GM12891 (cell line): ENCODE results near the gene TADA1.

Experiments used
- PAX5 ChIP-seq: IDR thresholded peaks from 2 replicates; pipeline ENCODE4 v1.6.1; 2011; ENCODE audit warnings: low read length, moderate library complexity, mild to moderate bottlenecking; ENCODE audit not compliant: insufficient read depth, severe bottlenecking
- POLR2A ChIP-seq: IDR thresholded peaks from 2 replicates; pipeline ENCODE4 v1.6.1; 2011; ENCODE audit warnings: low read depth, low read length, control low read depth
- POLR2AphosphoS5 ChIP-seq: IDR thresholded peaks from 2 replicates; pipeline ENCODE4 v1.6.1; 2011; ENCODE audit warnings: low read depth, low read length, control low read depth
- POU2F2 ChIP-seq: IDR thresholded peaks from 2 replicates; pipeline ENCODE4 v1.6.1; 2011; ENCODE audit warnings: low read depth, mild to moderate bottlenecking, control low read depth, low read length, moderate library complexity
- SPI1 ChIP-seq: IDR thresholded peaks from 2 replicates; pipeline ENCODE4 v1.6.1; 2011; ENCODE audit warnings: low read depth, low read length, control low read depth
- TAF1 ChIP-seq: IDR thresholded peaks from 2 replicates; pipeline ENCODE4 v1.6.1; 2011; ENCODE audit warnings: low read depth, low read length, control low read depth

DNA sequence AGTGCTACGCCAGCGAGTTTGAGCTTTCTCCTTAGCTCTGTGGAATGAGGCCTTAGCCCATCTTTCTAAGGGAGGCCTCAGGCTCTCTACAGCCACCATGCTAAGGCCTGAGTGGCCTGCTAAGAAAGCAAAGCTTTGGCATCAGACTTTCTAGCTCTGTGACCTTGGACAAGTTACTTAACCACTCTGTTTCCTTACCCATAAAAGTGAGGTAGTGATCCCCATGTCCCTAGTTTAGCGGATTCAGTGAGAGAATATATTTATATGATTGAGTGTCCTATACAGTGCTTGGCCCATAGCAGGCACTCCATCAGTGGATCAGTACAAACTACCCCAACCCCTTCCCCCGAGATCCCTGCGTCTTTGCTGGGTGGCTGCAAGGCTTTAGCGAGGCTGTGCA is 32.7 kb downstream of the TADA1 start:
- no peak for TF ChIP-seq POLR2AphosphoS5
- no peak for TF ChIP-seq SPI1
- no peak for TF ChIP-seq POLR2A
- TF ChIP-seq TAF1 = no peak
- no peak for TF ChIP-seq POU2F2
- no peak for TF ChIP-seq PAX5
